ENCODE data around the gene RAPGEF4.

GRCh38 chr2:173079141-173079540, 343.5 kb downstream of the RAPGEF4 start:
- TF ChIP-seq PHF8 (IDR thresholded peaks at IDR 0.05; ENCODE audit: borderline replicate concordance, low read length) (no peak), ZNF318 (IDR thresholded peaks at IDR 0.05; ENCODE audit: borderline replicate concordance in 1 of 2, low read depth in 1 of 2) (no peak), ZC3H11A (IDR thresholded peaks at IDR 0.05; ENCODE audit: low read depth, low read length) (no peak), CREB1 (IDR thresholded peaks at IDR 0.05) (no peak), CREB1 (CRISPR knock-in tag; IDR thresholded peaks at IDR 0.05) (no peak), ETV5 (CRISPR knock-in tag; IDR thresholded peaks at IDR 0.05; ENCODE audit: low read depth) (no peak), NFXL1 (CRISPR knock-in tag; IDR thresholded peaks at IDR 0.05) (no peak), CTCF (IDR thresholded peaks at IDR 0.05 in 2 of 3, conservative IDR thresholded peaks at IDR 0.05 in 1 of 3; ENCODE audit: insufficient read depth in 2 of 3, low read depth in 1 of 3, low read length in 3 of 3) (no peak), MCM3 (IDR thresholded peaks at IDR 0.05) (no peak), BMI1 (IDR thresholded peaks at IDR 0.05; ENCODE audit: low read length) (no peak), ZC3H4 (CRISPR knock-in tag; IDR thresholded peaks at IDR 0.05; ENCODE audit: borderline replicate concordance) (no peak), CBX3 (IDR thresholded peaks at IDR 0.05; ENCODE audit: borderline replicate concordance in 1 of 2, low read length in 2 of 2) (no peak), ZNF740 (CRISPR knock-in tag; IDR thresholded peaks at IDR 0.05) (no peak), ZNF740 (tag; IDR thresholded peaks at IDR 0.05) (no peak), SIN3A (IDR thresholded peaks at IDR 0.05; ENCODE audit: borderline replicate concordance in 2 of 2, control insufficient read depth in 1 of 2, low read depth in 2 of 2, low read length in 2 of 2) (no peak), MCM5 (IDR thresholded peaks at IDR 0.05; ENCODE audit: low read depth) (no peak)

All from K562 (cell line).